ENCODE measurements around the gene TLX2.

DNA sequence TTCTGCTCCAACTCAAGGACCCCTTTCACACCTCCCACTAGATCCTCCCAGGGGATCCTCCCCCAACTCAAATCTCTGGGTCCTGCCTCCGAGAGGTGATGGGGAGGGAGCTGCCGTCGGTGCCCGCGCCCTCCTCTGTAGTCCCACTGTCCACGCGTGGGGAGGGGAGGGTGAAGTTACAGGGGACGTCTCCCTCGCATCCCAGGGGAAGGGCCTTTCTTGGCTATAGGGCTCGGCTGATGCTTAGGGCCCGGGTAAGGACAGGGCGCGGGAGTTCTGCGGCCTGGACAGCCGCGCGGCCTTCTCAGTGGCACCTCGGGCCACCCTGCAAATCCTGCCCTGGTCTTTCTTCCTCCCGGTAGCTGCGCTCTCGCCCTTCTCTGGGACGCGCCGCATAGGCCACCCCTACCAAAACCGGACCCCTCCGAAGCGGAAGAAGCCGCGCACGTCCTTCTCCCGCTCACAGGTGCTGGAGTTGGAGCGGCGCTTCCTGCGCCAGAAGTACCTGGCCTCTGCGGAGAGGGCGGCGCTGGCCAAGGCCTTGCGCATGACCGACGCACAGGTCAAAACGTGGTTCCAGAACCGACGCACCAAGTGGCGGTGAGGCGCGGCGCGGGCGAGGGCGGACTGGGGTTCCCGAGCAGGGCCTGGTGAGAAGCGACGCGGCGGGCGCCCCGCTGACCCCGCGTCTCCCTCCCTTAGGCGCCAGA, 1.2 kb downstream of the TLX2 start:
- TF ChIP-seq CTCF (IDR thresholded peaks at IDR 0.05; ENCODE audit: low read depth, low read length) (no peak), EZH2phosphoT487 (IDR thresholded peaks at IDR 0.05; ENCODE audit: low read depth) (no peak)
